Measurements from ENCODE around the gene MAN1A1.

Gene MAN1A1

GRCh38 chr6:119276211-119276610, 73.3 kb downstream of the MAN1A1 start:
- no peak for DNase-seq (ENCODE audit: low read depth)
- TF ChIP-seq CTCF (IDR thresholded peaks at IDR 0.05; ENCODE audit: insufficient read depth, low read depth, low read length, missing control alignments), result no peak
- H3K4me3 ChIP-seq (ENCODE audit: low read length), result no peak overlapping the region

GRCh38 chr6:119274197-119274595, 75.4 kb downstream of the MAN1A1 start:
- DNase-seq (ENCODE audit: low read depth), result no peak
- TF ChIP-seq CTCF (IDR thresholded peaks at IDR 0.05; ENCODE audit: insufficient read depth, low read depth, low read length, missing control alignments), result no peak
- no peak overlapping the region for H3K4me3 ChIP-seq (ENCODE audit: low read length)

- no peak for DNase-seq (ENCODE audit: low read depth)
- H3K4me3 ChIP-seq (ENCODE audit: low read length), result no peak overlapping the region
- TF ChIP-seq CTCF (IDR thresholded peaks at IDR 0.05; ENCODE audit: insufficient read depth, low read depth, low read length, missing control alignments), result no peak
These were observed 76.0 kb downstream of the MAN1A1 start for GRCh38 chr6:119273272-119274196.

- no peak for TF ChIP-seq CTCF (IDR thresholded peaks at IDR 0.05; ENCODE audit: insufficient read depth, low read depth, low read length, missing control alignments)
- H3K4me3 ChIP-seq (ENCODE audit: low read length), result no peak overlapping the region
- no peak for DNase-seq (ENCODE audit: low read depth)
These were observed 79.0 kb downstream of the MAN1A1 start for GRCh38 chr6:119270545-119270944.

GRCh38 chr6:119269266-119270103, 80.1 kb downstream of the MAN1A1 start:
- TF ChIP-seq CTCF (IDR thresholded peaks at IDR 0.05; ENCODE audit: insufficient read depth, low read depth, low read length, missing control alignments), result no peak
- H3K4me3 ChIP-seq (ENCODE audit: low read length), result no peak overlapping the region
- no peak for DNase-seq (ENCODE audit: low read depth)

- no peak for TF ChIP-seq CTCF (IDR thresholded peaks at IDR 0.05; ENCODE audit: insufficient read depth, low read depth, low read length, missing control alignments)
- no peak overlapping the region for H3K4me3 ChIP-seq (ENCODE audit: low read length)
- DNase-seq (ENCODE audit: low read depth), result no peak
These were observed 82.2 kb downstream of the MAN1A1 start for GRCh38 chr6:119267126-119267905.
